Stimulated activated CD8-positive, alpha-beta memory T cell treated with anti-CD3 and anti-CD28 coated beads, Interleukin-15, amount 100 ng/mL, for 48 hours (primary cell): ENCODE data around the gene ADAMTS5.

Experiments
- DNase-seq, 2 donors: peaks; one replicate each; pipeline ENCODE4 v3.0.0-alpha.2; 2020; ENCODE audit warnings: low read depth in 2 of 2

The ADAMTS5 gene

GRCh38 chr21:26887251-26887650, 79.6 kb downstream of the ADAMTS5 start:
- no peak for DNase-seq

DNA sequence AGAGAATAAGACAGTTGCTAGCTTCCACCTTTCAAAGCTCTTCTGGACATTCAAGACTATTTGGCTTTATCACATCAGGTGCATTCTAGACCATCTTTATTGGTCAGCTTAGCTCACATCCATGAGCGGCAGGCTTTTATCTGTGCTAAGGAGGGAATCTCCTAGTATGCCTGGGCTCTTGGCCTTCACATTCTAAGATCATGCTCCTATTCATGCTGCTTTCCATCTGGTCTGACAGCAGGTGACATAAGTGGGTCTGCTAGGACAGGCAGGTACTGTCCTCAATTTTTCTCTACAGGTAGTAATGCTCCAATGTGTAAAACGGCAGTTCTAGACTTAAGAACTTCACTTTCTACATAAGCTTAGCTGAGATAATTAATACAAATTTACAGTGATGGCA, 82.5 kb downstream of the ADAMTS5 start:
- DNase-seq: no peak

DNA sequence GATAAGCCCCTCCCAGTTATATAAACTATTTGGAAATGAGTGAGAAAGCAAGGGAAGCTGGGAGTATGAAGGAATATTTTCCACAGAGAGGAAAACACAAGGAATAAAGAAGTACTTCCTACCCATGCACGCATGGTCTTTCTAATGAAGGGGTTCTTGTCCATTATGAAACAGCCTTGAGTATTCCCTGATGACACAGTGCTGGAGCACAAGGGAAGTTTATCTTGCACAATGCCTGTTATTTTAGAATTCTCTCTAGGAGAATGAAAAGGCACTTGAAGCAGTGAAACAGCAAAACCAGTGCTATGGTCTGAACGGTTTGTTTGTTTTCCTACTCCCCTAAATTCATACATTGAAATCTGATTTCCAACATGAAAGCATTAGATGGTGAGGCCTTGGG, 83.1 kb downstream of the ADAMTS5 start:
- DNase-seq: no peak

DNA sequence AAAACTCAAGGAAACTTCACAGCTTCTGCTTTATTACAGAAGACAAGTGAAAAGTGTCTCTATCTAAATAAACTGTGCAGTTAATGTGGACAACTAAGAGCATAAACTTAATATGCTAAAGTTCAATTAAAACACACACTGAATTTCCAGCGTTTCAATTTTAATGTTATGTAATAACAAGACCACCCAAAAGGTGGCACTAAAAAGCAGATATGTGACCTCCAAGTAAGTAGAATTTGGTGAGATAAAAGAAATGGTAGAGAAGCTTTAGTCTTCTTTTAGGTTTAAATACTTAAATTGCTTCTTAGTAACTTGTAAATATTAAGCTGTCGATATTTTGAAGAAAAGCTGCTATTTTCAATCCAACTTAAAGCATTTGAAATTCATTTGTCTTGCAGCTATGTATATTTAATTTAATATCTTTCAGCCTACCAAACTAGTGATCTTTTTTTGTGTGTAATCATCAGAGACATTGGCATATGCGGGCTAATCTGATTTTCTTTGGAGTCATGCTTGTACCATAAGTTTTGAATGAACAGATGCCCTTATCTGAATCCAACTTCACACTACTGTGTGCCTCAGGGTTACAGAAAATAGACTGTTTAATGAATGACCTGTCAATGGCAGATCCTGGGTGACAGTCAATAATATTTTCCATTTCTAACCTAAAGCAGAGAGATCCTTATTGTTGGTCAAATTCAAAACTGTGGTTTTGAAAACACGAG, 85.2 kb downstream of the ADAMTS5 start:
- DNase-seq: no peak

GRCh38 chr21:26877018-26877417, 89.9 kb downstream of the ADAMTS5 start:
- no peak for DNase-seq

DNA sequence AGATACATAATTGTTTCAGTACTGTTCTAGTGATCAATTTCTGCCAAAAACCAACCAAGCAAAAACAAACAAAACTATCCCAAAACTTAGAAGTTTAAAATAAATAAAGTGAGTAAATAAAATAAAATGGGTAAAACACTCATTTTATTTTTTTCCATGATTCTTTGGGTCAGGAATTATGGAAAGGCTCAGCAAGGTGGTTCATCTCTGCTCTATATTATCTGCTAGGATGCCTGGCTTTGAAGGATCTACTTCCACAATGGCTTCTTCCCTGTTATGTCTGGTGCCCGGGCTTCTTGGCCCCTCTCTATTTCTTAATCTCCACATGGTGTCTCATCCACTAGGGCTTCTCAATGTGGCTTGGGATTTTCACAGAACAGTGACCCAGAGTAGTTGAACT, 92.5 kb downstream of the ADAMTS5 start:
- DNase-seq: no peak
